Endothelial cell (in vitro differentiated cells): ENCODE results near the gene CBFB. TPM values are rescaled to one million over a fixed set of nuclear protein-coding genes. Genes with fewer than 3 reads are reported as not detected.

ENCODE experiments used
- DNase-seq: peaks from one replicate; pipeline ENCODE4 v3.0.0; 2021; ENCODE audit warnings: low spot score
- H3K27ac Mint-ChIP-seq: one replicate; pipeline ENCODE4 v1.8.0; 2021; ENCODE audit warnings: mixed read lengths, inconsistent platforms; ENCODE audit not compliant: unreplicated experiment
- H3K27me3 Mint-ChIP-seq: one replicate; pipeline ENCODE4 v1.8.0; 2021; ENCODE audit warnings: mild to moderate bottlenecking, moderate library complexity, mixed read lengths, inconsistent platforms; ENCODE audit not compliant: unreplicated experiment
- H3K36me3 Mint-ChIP-seq: one replicate; pipeline ENCODE4 v1.8.0; 2021; ENCODE audit warnings: mild to moderate bottlenecking, low read depth, mixed read lengths, inconsistent platforms; ENCODE audit not compliant: unreplicated experiment
- H3K4me1 Mint-ChIP-seq: one replicate; pipeline ENCODE4 v1.8.0; 2021; ENCODE audit warnings: mild to moderate bottlenecking, mixed read lengths, inconsistent platforms; ENCODE audit not compliant: unreplicated experiment
- H3K4me3 Mint-ChIP-seq: one replicate; pipeline ENCODE4 v1.8.0; 2021; ENCODE audit warnings: mild to moderate bottlenecking, mixed read lengths, inconsistent platforms; ENCODE audit not compliant: unreplicated experiment
- H3K9me3 Mint-ChIP-seq: one replicate; pipeline ENCODE4 v1.8.0; 2021; ENCODE audit warnings: mixed read lengths, inconsistent platforms; ENCODE audit not compliant: unreplicated experiment
- CTCF ChIP-seq: fragments of 200-600 bp; sonication (generic); IDR thresholded peaks from one replicate; pipeline ENCODE4 v1.5.0; 2021; ENCODE audit warnings: antibody characterized with exemption; ENCODE audit not compliant: unreplicated experiment
- total RNA-seq: library from RNA; stranded (reverse); fragmentation: NEBNext Ultra II Directional; extraction: Animal tissue kit (Norgen Biotek cat#: 25700); gene quantifications from one replicate; pipeline ENCODE4 v1.2.1, GENCODE V29; 2021; ENCODE audit not compliant: unreplicated experiment

Gene CBFB
- total RNA-seq, 1 donor from 2014 or later: 65.8 TPM

GRCh38 chr16:67071476-67072048 lies 42.6 kb downstream of the CBFB start:
- H3K36me3 Mint-ChIP-seq: peaks cover 11% of the 10 kb centered on the region
- DNase-seq: no peak
- no peak overlapping the region for H3K4me3 Mint-ChIP-seq
- no peaks in the 10 kb centered on the region for H3K4me1 Mint-ChIP-seq
- H3K27ac Mint-ChIP-seq: no peak overlapping the region
- TF ChIP-seq CTCF: no peak
- H3K9me3 Mint-ChIP-seq: no peaks in the 10 kb centered on the region
- H3K27me3 Mint-ChIP-seq: no peaks in the 10 kb centered on the region

- no peaks in the 10 kb centered on the region for H3K27me3 Mint-ChIP-seq
- TF ChIP-seq CTCF: no peak
- no peak for DNase-seq
- H3K4me3 Mint-ChIP-seq: no peak overlapping the region
- H3K9me3 Mint-ChIP-seq: no peaks in the 10 kb centered on the region
- no peak overlapping the region for H3K27ac Mint-ChIP-seq
- H3K36me3 Mint-ChIP-seq: peaks cover 6% of the 10 kb centered on the region
- no peaks in the 10 kb centered on the region for H3K4me1 Mint-ChIP-seq
Observed at GRCh38 chr16:67075331-67075730, 46.4 kb downstream of the CBFB start.

GRCh38 chr16:67077871-67078270 lies 48.9 kb downstream of the CBFB start:
- no peaks in the 10 kb centered on the region for H3K36me3 Mint-ChIP-seq
- no peaks in the 10 kb centered on the region for H3K4me1 Mint-ChIP-seq
- H3K27me3 Mint-ChIP-seq: no peaks in the 10 kb centered on the region
- no peaks in the 10 kb centered on the region for H3K9me3 Mint-ChIP-seq
- no peak overlapping the region for H3K4me3 Mint-ChIP-seq
- no peak overlapping the region for H3K27ac Mint-ChIP-seq
- DNase-seq: no peak
- no peak for TF ChIP-seq CTCF

- H3K9me3 Mint-ChIP-seq: no peaks in the 10 kb centered on the region
Observed at GRCh38 chr16:67082100-67082499, 53.2 kb downstream of the CBFB start.

More at GRCh38 chr16:67082100-67082499, 53.2 kb downstream of the CBFB start:
- TF ChIP-seq CTCF: no peak
- H3K4me3 Mint-ChIP-seq: no peak overlapping the region
- no peaks in the 10 kb centered on the region for H3K27me3 Mint-ChIP-seq
- H3K36me3 Mint-ChIP-seq: peaks cover 5% of the 10 kb centered on the region
- no peaks in the 10 kb centered on the region for H3K4me1 Mint-ChIP-seq
- H3K27ac Mint-ChIP-seq: no peak overlapping the region
- no peak for DNase-seq
